Measurements from ENCODE around the gene LGALS7.
"Not testable (repeated sequence)": the region's sequence is repeated elsewhere in the genome, so short reads cannot be mapped to it uniquely, and the experiment has no call there.

LGALS7 gene

GRCh38 chr19:38759590-38760003 lies 13.7 kb downstream of the LGALS7 start:
- DNase-seq (ENCODE audit: extremely low read depth, low read depth): no peak
- TF ChIP-seq, protein P1, sequence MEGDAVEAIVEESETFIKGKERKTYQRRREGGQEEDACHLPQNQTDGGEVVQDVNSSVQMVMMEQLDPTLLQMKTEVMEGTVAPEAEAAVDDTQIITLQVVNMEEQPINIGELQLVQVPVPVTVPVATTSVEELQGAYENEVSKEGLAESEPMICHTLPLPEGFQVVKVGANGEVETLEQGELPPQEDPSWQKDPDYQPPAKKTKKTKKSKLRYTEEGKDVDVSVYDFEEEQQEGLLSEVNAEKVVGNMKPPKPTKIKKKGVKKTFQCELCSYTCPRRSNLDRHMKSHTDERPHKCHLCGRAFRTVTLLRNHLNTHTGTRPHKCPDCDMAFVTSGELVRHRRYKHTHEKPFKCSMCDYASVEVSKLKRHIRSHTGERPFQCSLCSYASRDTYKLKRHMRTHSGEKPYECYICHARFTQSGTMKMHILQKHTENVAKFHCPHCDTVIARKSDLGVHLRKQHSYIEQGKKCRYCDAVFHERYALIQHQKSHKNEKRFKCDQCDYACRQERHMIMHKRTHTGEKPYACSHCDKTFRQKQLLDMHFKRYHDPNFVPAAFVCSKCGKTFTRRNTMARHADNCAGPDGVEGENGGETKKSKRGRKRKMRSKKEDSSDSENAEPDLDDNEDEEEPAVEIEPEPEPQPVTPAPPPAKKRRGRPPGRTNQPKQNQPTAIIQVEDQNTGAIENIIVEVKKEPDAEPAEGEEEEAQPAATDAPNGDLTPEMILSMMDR (IDR thresholded peaks at IDR 0.05; ENCODE audit: low read depth, low read length): no peak

DNA sequence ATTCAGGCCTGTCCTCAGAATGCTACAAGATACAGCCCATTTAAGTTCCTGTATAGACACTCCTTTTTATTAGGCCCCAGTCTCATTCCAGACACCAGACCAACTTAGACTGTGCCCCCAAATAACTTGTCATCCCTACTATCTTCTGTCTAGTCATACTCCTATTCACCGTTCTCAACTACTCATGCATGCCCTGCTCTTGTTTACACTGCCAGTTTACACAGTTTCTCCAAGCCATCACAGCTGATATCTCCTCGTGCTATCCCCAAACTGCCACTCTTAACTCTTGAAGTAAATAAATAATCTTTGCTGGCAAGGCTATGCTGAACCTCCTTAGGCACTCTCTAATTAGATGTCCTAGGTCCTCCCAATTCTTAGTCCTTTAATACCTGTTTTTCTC lies 19.1 kb downstream of the LGALS7 start:
- DNase-seq (ENCODE audit: extremely low read depth, low read depth): not testable (repeated sequence)

GRCh38 chr19:38753783-38754182 lies 19.5 kb downstream of the LGALS7 start:
- DNase-seq (ENCODE audit: extremely low read depth, low read depth): not testable (repeated sequence)

- TF ChIP-seq, protein P1 (IDR thresholded peaks at IDR 0.05; ENCODE audit: low read depth, low read length): no peak
- DNase-seq (ENCODE audit: extremely low read depth, low read depth): no peak
Measured at GRCh38 chr19:38745316-38745715, 28.0 kb downstream of the LGALS7 start.

DNA sequence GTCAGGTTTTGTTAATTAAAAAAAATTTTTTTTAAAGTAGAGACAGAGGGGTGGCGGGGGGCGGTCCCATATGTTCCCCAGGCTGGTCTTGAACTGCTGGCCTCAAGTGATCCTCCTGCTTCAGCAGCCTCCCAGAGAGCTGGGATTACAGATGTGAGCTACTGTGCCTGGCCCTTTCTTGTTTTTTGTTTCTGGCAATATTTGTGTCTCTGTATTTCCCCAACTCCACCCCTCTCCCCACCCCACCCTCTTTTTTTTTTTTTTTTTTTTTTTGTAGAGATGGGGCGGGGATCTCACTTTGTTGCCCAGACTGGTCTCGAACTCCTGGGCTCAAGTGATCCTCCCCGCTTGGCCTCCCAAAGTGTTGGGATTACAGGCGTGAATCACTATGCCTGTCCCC lies 28.4 kb downstream of the LGALS7 start:
- no peak for DNase-seq (ENCODE audit: extremely low read depth, low read depth)

DNA sequence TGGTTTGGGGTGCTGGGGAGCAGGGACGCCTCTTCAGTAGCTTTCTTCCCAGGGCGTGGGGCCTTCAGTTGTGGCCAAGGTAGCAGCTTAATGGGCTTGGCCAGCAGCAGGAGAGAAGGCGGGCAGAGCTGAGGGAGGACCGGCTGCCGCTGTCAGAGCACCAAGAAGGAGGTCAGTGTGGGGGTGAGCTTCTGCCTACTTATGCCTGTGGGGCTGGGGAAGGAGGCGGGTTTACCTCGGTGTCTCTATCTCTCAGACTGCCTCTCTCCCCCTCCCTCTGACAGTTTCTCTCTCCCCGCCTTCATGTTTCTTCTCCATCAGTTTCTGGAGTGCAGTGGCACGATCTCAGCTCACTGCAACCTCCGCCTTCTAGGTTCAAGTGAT lies 29.0 kb downstream of the LGALS7 start, which contains the start of gene CAPN12:
Gene CAPN12 (minus strand): TSS at position 177 of the 384 bp plus-strand sequence. CDS start 309 bp downstream, outside the sequence.
- TF ChIP-seq, protein P1 (IDR thresholded peaks at IDR 0.05; ENCODE audit: low read depth, low read length): no peak
- no peak for DNase-seq (ENCODE audit: extremely low read depth, low read depth)

More for the DNA sequence above, 28.4 kb downstream of the LGALS7 start:
- TF ChIP-seq, protein P1 (IDR thresholded peaks at IDR 0.05; ENCODE audit: low read depth, low read length): no peak

- DNase-seq (ENCODE audit: extremely low read depth, low read depth): no peak
- TF ChIP-seq, protein P1 (IDR thresholded peaks at IDR 0.05; ENCODE audit: low read depth, low read length): no peak
Measured at GRCh38 chr19:38743394-38744297, 29.7 kb downstream of the LGALS7 start.

DNA sequence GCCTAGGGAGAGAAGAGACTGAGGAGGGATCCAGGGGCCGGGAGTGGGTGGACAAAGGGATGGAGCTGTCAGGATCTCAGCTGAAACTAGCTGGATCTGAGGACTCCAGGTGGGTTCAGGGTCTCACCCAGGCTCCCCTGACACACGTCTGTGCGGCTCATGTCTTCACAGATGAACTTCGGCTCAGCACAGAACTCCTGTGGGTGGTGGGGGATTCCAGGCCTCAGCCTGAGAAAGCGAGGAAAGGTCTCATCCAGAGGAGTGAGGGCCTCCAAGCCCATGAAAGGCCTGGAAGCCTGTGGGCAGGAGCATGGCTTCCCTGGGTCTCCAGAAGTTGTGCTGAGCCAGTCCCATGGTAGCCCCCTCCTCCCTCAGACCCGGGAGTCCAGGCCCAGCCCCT lies 30.4 kb downstream of the LGALS7 start:
- no peak for DNase-seq (ENCODE audit: extremely low read depth, low read depth)
- TF ChIP-seq, protein P1 (IDR thresholded peaks at IDR 0.05; ENCODE audit: low read depth, low read length): no peak
